ENCODE measurements around the gene RTP3. TPM values are rescaled to one million over a fixed set of nuclear protein-coding genes. Genes with fewer than 3 reads are reported as not detected.

Gene RTP3
- total RNA-seq, 4 donors from 2014 or later: not detected

- DNase-seq: peak; percentile 36 to 49
- no peak overlapping the region for H3K4me3 ChIP-seq (replicated peaks in 1 of 3)
- WGBS, 2 donors: 39 to 51% methylated on average over 14 of the region's 14 CpGs
Observed at GRCh38 chr3:46538803-46539442, 41.1 kb downstream of the RTP3 start.

GRCh38 chr3:46539443-46540005 lies 41.7 kb downstream of the RTP3 start:
- no peak for DNase-seq
- 93 to 94% methylated on average over 9 of the region's 9 CpGs for WGBS, 2 donors
- Histone ChIP-seq H3K4me3 (replicated peaks in 1 of 3) (no peak overlapping the region), H3K4me1 (peaks cover 8 to 25% of the 10 kb centered on the region in 2 donors), H3K9me3 (no peaks in the 10 kb centered on the region), H3K27me3 (no peaks in the 10 kb centered on the region), H3K36me3 (no peaks in the 10 kb centered on the region), H3K27ac (peak overlapping the region in 2 of 3 donors; percentile 58 to 76)
- TF ChIP-seq, protein P1, sequence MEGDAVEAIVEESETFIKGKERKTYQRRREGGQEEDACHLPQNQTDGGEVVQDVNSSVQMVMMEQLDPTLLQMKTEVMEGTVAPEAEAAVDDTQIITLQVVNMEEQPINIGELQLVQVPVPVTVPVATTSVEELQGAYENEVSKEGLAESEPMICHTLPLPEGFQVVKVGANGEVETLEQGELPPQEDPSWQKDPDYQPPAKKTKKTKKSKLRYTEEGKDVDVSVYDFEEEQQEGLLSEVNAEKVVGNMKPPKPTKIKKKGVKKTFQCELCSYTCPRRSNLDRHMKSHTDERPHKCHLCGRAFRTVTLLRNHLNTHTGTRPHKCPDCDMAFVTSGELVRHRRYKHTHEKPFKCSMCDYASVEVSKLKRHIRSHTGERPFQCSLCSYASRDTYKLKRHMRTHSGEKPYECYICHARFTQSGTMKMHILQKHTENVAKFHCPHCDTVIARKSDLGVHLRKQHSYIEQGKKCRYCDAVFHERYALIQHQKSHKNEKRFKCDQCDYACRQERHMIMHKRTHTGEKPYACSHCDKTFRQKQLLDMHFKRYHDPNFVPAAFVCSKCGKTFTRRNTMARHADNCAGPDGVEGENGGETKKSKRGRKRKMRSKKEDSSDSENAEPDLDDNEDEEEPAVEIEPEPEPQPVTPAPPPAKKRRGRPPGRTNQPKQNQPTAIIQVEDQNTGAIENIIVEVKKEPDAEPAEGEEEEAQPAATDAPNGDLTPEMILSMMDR (IDR thresholded peaks at IDR 0.05): no peak
- TF ChIP-seq POLR2A (IDR thresholded peaks at IDR 0.05): no peak
- intact Hi-C loops (cut with DNase I): no loop called here

More at GRCh38 chr3:46538803-46539442, 41.1 kb downstream of the RTP3 start:
- peaks cover 8 to 25% of the 10 kb centered on the region in 2 donors for H3K4me1 ChIP-seq
- H3K36me3 ChIP-seq: no peaks in the 10 kb centered on the region
- TF ChIP-seq POLR2A (IDR thresholded peaks at IDR 0.05): peak in 1 of 2 donors; percentile 13
- TF ChIP-seq, protein P1 (IDR thresholded peaks at IDR 0.05): no peak
- no peaks in the 10 kb centered on the region for H3K27me3 ChIP-seq
- intact Hi-C loops (cut with DNase I): no loop called here
- peak overlapping the region; percentile 27 to 76 (median 58) for H3K27ac ChIP-seq
- H3K9me3 ChIP-seq: no peaks in the 10 kb centered on the region

- intact Hi-C loops (cut with DNase I): no loop called here
- Histone ChIP-seq H3K4me3 (replicated peaks in 1 of 3) (no peak overlapping the region), H3K27me3 (no peaks in the 10 kb centered on the region), H3K9me3 (no peaks in the 10 kb centered on the region), H3K36me3 (no peaks in the 10 kb centered on the region), H3K4me1 (peaks cover 8 to 25% of the 10 kb centered on the region in 2 donors), H3K27ac (no peak overlapping the region)
- 95 to 96% methylated on average over 4 of the region's 4 CpGs for WGBS, 2 donors
- no peak for DNase-seq
- TF ChIP-seq, protein P1 (IDR thresholded peaks at IDR 0.05): no peak
- TF ChIP-seq POLR2A (IDR thresholded peaks at IDR 0.05): no peak
Observed at GRCh38 chr3:46540550-46540949, 42.8 kb downstream of the RTP3 start.

DNA sequence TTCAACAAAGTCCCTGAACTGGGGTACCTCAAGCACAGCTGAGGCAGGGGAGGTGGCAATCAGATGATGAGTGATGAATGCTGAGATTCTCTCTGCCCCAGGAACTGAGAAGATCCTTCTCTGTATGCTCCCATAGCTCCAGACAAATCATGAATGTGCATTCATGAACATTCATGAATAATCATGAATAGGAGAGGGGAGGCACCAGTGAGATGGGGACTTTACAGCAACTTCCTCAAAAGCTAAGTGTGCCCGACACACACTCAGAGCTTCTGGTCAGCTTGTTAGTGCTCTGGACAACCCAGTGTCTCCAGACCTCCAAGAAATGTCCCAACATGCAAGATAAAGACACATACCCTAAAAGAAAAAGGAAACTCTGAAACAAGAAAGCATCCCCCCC lies 44.1 kb downstream of the RTP3 start:
- TF ChIP-seq, protein P1 (IDR thresholded peaks at IDR 0.05): no peak
- no peak for TF ChIP-seq POLR2A (IDR thresholded peaks at IDR 0.05)
- Histone ChIP-seq H3K36me3 (no peaks in the 10 kb centered on the region), H3K4me1 (peaks cover 8 to 25% of the 10 kb centered on the region in 2 donors), H3K4me3 (replicated peaks in 1 of 3) (no peak overlapping the region), H3K9me3 (no peaks in the 10 kb centered on the region), H3K27ac (peak overlapping the region; percentile 8 to 78 (median 76)), H3K27me3 (no peaks in the 10 kb centered on the region)
- no peak for DNase-seq
- WGBS, 2 donors: 94% methylated on average over 1 of the region's 1 CpG
- intact Hi-C loops (cut with DNase I): no loop called here

GRCh38 chr3:46542344-46542743 lies 44.6 kb downstream of the RTP3 start:
- H3K4me1 ChIP-seq: peaks cover 8 to 25% of the 10 kb centered on the region in 2 donors
- WGBS, 2 donors: 73 to 89% methylated on average over 2 of the region's 2 CpGs
- H3K9me3 ChIP-seq: no peaks in the 10 kb centered on the region
- peak overlapping the region; percentile 54 to 78 (median 76) for H3K27ac ChIP-seq
- H3K4me3 ChIP-seq (replicated peaks in 1 of 3): no peak overlapping the region
- peak in 1 of 2 donors; percentile 24 for DNase-seq
- intact Hi-C loops (cut with DNase I): no loop called here
- no peak for TF ChIP-seq POLR2A (IDR thresholded peaks at IDR 0.05)
- TF ChIP-seq, protein P1 (IDR thresholded peaks at IDR 0.05): no peak
- H3K36me3 ChIP-seq: no peaks in the 10 kb centered on the region
- no peaks in the 10 kb centered on the region for H3K27me3 ChIP-seq

All from thyroid gland (tissue), 4 donors.